DND-41 (cell line): ENCODE data around the gene DPT.
A peak's percentile ranks its signal among the peaks of the same experiment; 100 is the strongest.

ENCODE experiments used
- ATAC-seq: fragments of 200-7000 bp; cut with Tn5 transposase; 3 replicates; pipeline ENCODE4 v1.9.1; 2021; ENCODE audit warnings: low read depth; ENCODE audit not compliant: insufficient read depth
- DNase-seq: peaks from one replicate; pipeline ENCODE4 v3.0.0-alpha.2; 2020
- H2AFZ ChIP-seq: 2 replicates; pipeline ENCODE4 v1.6.0; 2012; ENCODE audit warnings: low read depth, low read length
- H3K27ac ChIP-seq: 2 replicates; pipeline ENCODE4 v1.5.1; 2012; ENCODE audit warnings: low read length, inconsistent platforms
- H3K27me3 ChIP-seq: fragments of 200-600 bp; sonication (generic); 2 replicates; pipeline ENCODE4 v1.6.0; 2012; ENCODE audit warnings: low read length, mild to moderate bottlenecking, inconsistent platforms; ENCODE audit not compliant: insufficient read depth, poor library complexity
- H3K36me3 ChIP-seq: 2 replicates; pipeline ENCODE4 v1.5.1; 2012; ENCODE audit warnings: low read length, inconsistent platforms; ENCODE audit not compliant: insufficient read depth
- H3K4me1 ChIP-seq: 2 replicates; pipeline ENCODE4 v1.5.1; 2012; ENCODE audit warnings: mild to moderate bottlenecking, low read length; ENCODE audit not compliant: insufficient read depth
- H3K4me2 ChIP-seq: 2 replicates; pipeline ENCODE4 v1.6.0; 2012; ENCODE audit warnings: mild to moderate bottlenecking, moderate library complexity, low read length, inconsistent platforms; ENCODE audit not compliant: insufficient read depth
- H3K4me3 ChIP-seq, 2 experiments: fragments of 200-600 bp in 1 of 2; shearing (Covaris generic) in 1 of 2; 2 replicates each; pipeline ENCODE4 v1.5.1; 2012 to 2016; ENCODE audit warnings: inconsistent platforms in 2 of 2, low read length in 2 of 2, mild to moderate bottlenecking in 2 of 2, low read depth in 1 of 2, moderate library complexity in 1 of 2
- H3K79me2 ChIP-seq: 2 replicates; pipeline ENCODE4 v1.6.0; 2012; ENCODE audit warnings: low read length, inconsistent platforms; ENCODE audit not compliant: insufficient read depth
- H3K9ac ChIP-seq: 2 replicates; pipeline ENCODE4 v1.6.0; 2012; ENCODE audit warnings: low read depth, mild to moderate bottlenecking, inconsistent platforms, low read length, moderate library complexity
- H3K9me3 ChIP-seq: 2 replicates; pipeline ENCODE4 v1.5.1; 2012; ENCODE audit warnings: low read length, moderate library complexity, mild to moderate bottlenecking, inconsistent platforms; ENCODE audit not compliant: insufficient read depth, severe bottlenecking
- H4K20me1 ChIP-seq: 2 replicates; pipeline ENCODE4 v1.6.0; 2012; ENCODE audit warnings: low read length; ENCODE audit not compliant: insufficient read depth
- CTCF ChIP-seq: IDR thresholded peaks from 2 replicates; pipeline ENCODE4 v1.5.1; 2012; ENCODE audit warnings: borderline replicate concordance, low read length, moderate library complexity, mild to moderate bottlenecking; ENCODE audit not compliant: poor library complexity, severe bottlenecking; ENCODE audit errors: extremely low read depth
- EZH2 ChIP-seq: IDR thresholded peaks from 3 replicates; pipeline ENCODE4 v1.6.1; 2012; ENCODE audit warnings: borderline replicate concordance, low read depth, mild to moderate bottlenecking, moderate library complexity, low read length, inconsistent platforms; ENCODE audit not compliant: severe bottlenecking

The DPT gene

DNA sequence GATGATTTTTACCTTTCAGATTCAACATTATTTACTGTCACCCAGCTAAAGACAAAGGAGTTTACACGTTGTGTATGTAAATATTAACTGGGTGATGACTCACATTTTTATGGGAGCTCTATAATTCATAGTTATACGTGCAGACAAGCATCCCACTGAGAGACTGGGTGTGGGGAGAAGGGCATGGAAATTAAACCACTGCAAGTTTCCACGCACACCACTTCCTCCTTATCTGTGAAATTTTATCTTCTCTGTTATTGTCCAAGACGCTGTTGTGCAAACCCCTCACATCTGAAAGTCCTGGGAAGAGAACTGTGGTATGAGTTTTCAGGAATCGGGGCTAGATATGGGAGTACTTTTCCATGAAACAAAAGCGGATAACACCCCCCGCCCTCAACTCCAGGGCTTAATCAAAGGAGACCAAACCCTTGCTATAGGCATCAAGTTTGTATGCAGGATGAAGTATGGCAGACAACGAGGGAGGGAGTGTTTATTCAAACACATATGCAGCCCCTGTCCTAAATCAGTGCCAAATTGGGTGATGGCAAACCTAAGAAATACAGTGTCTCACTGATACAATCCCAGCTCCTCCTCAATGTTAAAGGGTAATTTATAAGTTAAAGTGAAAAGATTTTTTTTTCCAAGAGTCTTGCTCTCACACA is 23.3 kb upstream of the DPT start:
- DNase-seq, result no peak

DNA sequence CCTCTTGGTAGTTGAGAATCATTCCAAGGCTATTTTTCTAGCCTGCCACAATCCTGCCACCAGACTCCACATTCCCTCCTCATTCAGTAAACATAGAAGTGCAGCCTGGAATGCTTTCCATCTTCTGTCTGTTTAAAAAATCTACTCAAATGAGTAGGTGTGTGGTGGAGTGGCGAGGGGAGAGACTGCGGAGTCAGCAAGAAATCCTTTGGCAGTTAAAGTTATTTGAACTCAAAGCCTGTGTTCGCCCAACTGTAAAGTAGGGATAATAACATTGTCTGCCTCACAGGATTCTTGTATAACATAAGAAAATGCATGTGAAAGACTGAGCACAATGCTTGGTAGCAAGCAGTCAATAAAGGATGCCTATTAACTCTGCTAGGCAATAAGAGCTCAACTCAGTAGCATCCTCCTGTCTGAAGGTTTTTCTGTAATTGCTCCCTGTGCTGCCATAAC is 22.2 kb upstream of the DPT start:
- Histone ChIP-seq H3K27ac (no peak overlapping the region), H4K20me1 (no peaks in the 10 kb centered on the region), H3K79me2 (no peaks in the 10 kb centered on the region), H2AFZ (no peak overlapping the region), H3K4me1 (no peaks in the 10 kb centered on the region), H3K4me3 (no peak overlapping the region), H3K27me3 (no peaks in the 10 kb centered on the region), H3K9me3 (no peaks in the 10 kb centered on the region), H3K4me2 (no peak overlapping the region), H3K9ac (no peak overlapping the region), H3K36me3 (no peaks in the 10 kb centered on the region)
- ATAC-seq (no peak), DNase-seq (no peak)
- no peak for TF ChIP-seq EZH2
- no peak for TF ChIP-seq CTCF

More for the DNA sequence above, 23.3 kb upstream of the DPT start:
- Histone ChIP-seq H3K4me2 (no peak overlapping the region), H3K79me2 (no peaks in the 10 kb centered on the region), H4K20me1 (no peaks in the 10 kb centered on the region), H3K4me1 (no peaks in the 10 kb centered on the region), H3K9ac (no peak overlapping the region), H2AFZ (no peak overlapping the region), H3K27me3 (no peaks in the 10 kb centered on the region), H3K36me3 (no peaks in the 10 kb centered on the region), H3K9me3 (no peaks in the 10 kb centered on the region), H3K27ac (no peak overlapping the region), H3K4me3 (no peak overlapping the region)
- no peak for ATAC-seq
- no peak for TF ChIP-seq EZH2
- no peak for TF ChIP-seq CTCF

- no peaks in the 10 kb centered on the region for H3K36me3 ChIP-seq
- no peak for DNase-seq
- no peaks in the 10 kb centered on the region for H3K4me1 ChIP-seq
- H3K9ac ChIP-seq, result no peak overlapping the region
- H3K27me3 ChIP-seq, result no peaks in the 10 kb centered on the region
- no peak overlapping the region for H3K4me2 ChIP-seq
- no peak overlapping the region for H3K4me3 ChIP-seq
- no peaks in the 10 kb centered on the region for H4K20me1 ChIP-seq
- TF ChIP-seq CTCF (no peak), EZH2 (no peak)
- peak overlapping the region; percentile 14; the same call in 1 of the 2 replicates for H2AFZ ChIP-seq
- no peaks in the 10 kb centered on the region for H3K9me3 ChIP-seq
- H3K79me2 ChIP-seq, result no peaks in the 10 kb centered on the region
- no peak for ATAC-seq
- no peak overlapping the region for H3K27ac ChIP-seq
Observed at GRCh38 chr1:168742994-168743650, 14.1 kb upstream of the DPT start.
